Mucosa of descending colon (tissue), 3 donors: Measurements from ENCODE around the gene OPN5. TPM values are rescaled to one million over a fixed set of nuclear protein-coding genes. Genes with fewer than 3 reads are reported as not detected.

Source experiments
- ATAC-seq: fragments of 200-7000 bp; cut with Tn5 transposase; one replicate; pipeline ENCODE4 v1.9.1; 2020; ENCODE audit warnings: mild to moderate bottlenecking, moderate library complexity
- DNase-seq, 3 donors: peaks; one replicate each; pipeline ENCODE4 v3.0.0-alpha.2; 2020
- H3K36me3 ChIP-seq: fragments of 200-600 bp; one replicate; pipeline ENCODE4 v1.8.0; 2021; ENCODE audit warnings: low read depth, mild to moderate bottlenecking
- H3K4me1 ChIP-seq: fragments of 200-600 bp; one replicate; pipeline ENCODE4 v1.8.0; 2021; ENCODE audit warnings: low read depth, mild to moderate bottlenecking
- H3K4me3 ChIP-seq: fragments of 200-600 bp; one replicate; pipeline ENCODE4 v1.8.0; 2021; ENCODE audit warnings: mild to moderate bottlenecking
- H3K9me3 ChIP-seq: fragments of 200-600 bp; one replicate; pipeline ENCODE4 v1.8.0; 2021; ENCODE audit warnings: mild to moderate bottlenecking
- CTCF ChIP-seq: fragments of 200-600 bp; IDR thresholded peaks from one replicate; pipeline ENCODE4 v1.8.0; 2022; ENCODE audit warnings: antibody characterized with exemption, mild to moderate bottlenecking
- intact Hi-C, 2 donors: fragments of 100-400 bp; cut with DNase I in 1 of 2; cut with micrococcal nuclease in 1 of 2; formaldehyde crosslinking; loops; one replicate each; pipeline versions ENCODE4 v1.11.0 to v1.11.1; 2022; cut with DNase I, micrococcal nuclease
- total RNA-seq, 3 donors: library from RNA; stranded (reverse); fragmentation: NEBNext Ultra II Directional in 2 of 3; extraction: Animal tissue kit (Norgen Biotek cat#: 25700) in 2 of 3; gene quantifications; one replicate each; pipeline versions ENCODE4 v1.2.1 to v1.2.4, GENCODE V29; 2021 to 2023
- donor health status: DM: no; HTN: no; CAD: no; lungs with moderate emphysema.
- donor health status: DM: no; HTN: no; CAD: no.
- donor health status: DM: no; HTN: yes; CAD: no.

OPN5 gene
- total RNA-seq, 3 donors from 2014 or later, result not detected

DNA sequence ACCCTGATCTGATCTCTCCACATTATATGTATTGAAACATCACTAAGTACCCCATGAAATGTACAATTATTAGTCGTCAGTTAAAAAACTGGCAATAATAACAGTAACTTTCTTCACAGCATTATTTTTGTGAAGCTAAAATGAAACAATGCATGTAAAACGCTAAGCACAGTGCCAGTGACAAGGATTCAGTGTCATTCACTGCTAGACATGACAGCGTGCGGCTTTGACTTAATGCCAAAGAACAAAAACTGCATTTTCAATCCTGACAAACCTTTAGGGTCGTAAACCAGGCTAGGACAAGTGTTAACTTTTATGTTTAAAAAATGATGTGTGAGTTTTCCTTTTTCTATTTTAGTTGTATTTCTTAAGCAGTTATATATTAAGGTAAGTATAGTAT is 8.8 kb upstream of the OPN5 start:
- Histone ChIP-seq H3K9me3 (no peaks in the 10 kb centered on the region), H3K4me3 (no peak overlapping the region), H3K4me1 (no peaks in the 10 kb centered on the region), H3K36me3 (no peaks in the 10 kb centered on the region)
- TF ChIP-seq CTCF, result no peak
- DNase-seq (no peak), ATAC-seq (no peak)
- intact Hi-C loops, result no loop called here

GRCh38 chr6:47780510-47781356 is 1.1 kb upstream of the OPN5 start:
- DNase-seq (peak in 2 of 3 donors; percentile 33 to 51), ATAC-seq (peak; percentile 92)
- Histone ChIP-seq H3K4me1 (no peaks in the 10 kb centered on the region), H3K4me3 (no peak overlapping the region), H3K9me3 (no peaks in the 10 kb centered on the region), H3K36me3 (no peaks in the 10 kb centered on the region)
- intact Hi-C loops, result loop anchor here (5.0 to 10.0 kb wide), 2 partner anchors 366 to 368 kb away; no protein-coding TSS in a partner anchor
- no peak for TF ChIP-seq CTCF

GRCh38 chr6:47785182-47785581 is 3.4 kb downstream of the OPN5 start:
- H3K4me1 ChIP-seq, result no peaks in the 10 kb centered on the region
- no peaks in the 10 kb centered on the region for H3K9me3 ChIP-seq
- intact Hi-C loops, result loop anchor here in 1 of 2 donors (10.0 kb wide), 1 partner anchor 370 kb away; no protein-coding TSS in a partner anchor
- ATAC-seq (no peak), DNase-seq (no peak)
- H3K4me3 ChIP-seq, result no peak overlapping the region
- TF ChIP-seq CTCF, result no peak
- H3K36me3 ChIP-seq, result no peaks in the 10 kb centered on the region

DNA sequence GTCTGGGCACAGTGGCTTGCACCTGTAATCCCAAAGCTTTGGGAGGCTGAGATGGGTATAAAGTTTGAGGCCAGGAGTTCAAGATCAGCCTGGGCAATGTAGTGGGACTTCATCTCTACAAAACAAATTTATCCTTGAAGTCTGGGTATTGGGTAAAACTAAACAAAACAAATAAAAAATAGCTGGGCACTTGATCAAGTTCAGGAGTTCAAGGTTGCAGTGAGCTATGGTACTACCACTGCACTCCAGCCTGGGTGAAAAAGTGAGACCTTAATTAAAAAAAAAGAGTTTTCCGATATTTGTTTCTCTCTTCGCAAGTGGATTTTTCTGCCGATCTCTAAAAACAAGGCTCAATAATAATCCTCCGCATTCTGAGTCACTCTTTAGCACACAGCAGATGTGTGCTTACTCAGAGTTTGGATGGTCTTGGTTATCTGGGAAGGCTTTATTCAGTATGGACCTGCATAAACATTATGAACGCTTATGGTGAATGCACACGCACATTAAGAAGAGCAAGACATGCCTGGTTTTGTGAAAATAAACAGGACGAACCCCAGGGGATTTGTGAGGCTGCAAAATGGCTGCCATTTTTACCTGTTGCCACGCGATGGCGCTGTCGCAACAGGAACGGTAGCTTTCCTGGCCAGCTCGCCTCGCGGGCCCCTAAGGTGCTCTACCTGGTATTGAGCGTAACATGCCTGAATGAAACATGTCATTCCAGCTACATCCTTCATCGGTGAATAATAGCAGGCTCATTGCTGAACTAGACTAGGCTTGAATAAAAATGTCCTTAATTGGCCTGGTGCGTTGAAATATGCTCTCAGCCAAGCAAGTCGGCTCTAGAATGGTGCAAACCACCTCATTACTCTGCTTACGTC is 6.0 kb downstream of the OPN5 start:
- H3K9me3 ChIP-seq, result no peaks in the 10 kb centered on the region
- intact Hi-C loops, result loop anchor here in 1 of 2 donors (10.0 kb wide), 1 partner anchor 373 kb away; no protein-coding TSS in a partner anchor
- ATAC-seq (peak; percentile 88), DNase-seq (peak in 2 of 3 donors; percentile 58 to 71)
- TF ChIP-seq CTCF, result peak; percentile 73
- no peaks in the 10 kb centered on the region for H3K4me1 ChIP-seq
- no peak overlapping the region for H3K4me3 ChIP-seq
- H3K36me3 ChIP-seq, result no peaks in the 10 kb centered on the region

GRCh38 chr6:47788498-47788884 is 6.7 kb downstream of the OPN5 start:
- H3K36me3 ChIP-seq, result no peaks in the 10 kb centered on the region
- H3K9me3 ChIP-seq, result no peaks in the 10 kb centered on the region
- ATAC-seq, result no peak
- TF ChIP-seq CTCF, result no peak
- intact Hi-C loops, result loop anchor here in 1 of 2 donors (10.0 kb wide), 1 partner anchor 374 kb away; no protein-coding TSS in a partner anchor
- no peaks in the 10 kb centered on the region for H3K4me1 ChIP-seq
- H3K4me3 ChIP-seq, result no peak overlapping the region
- no peak for DNase-seq
